Panc1 (cell line): ENCODE measurements around the gene ARMCX4.

Experiments used
- CTCF ChIP-seq: fragments of 450-650 bp; IDR thresholded peaks from 2 replicates; pipeline ENCODE4 v1.5.1; 2017; ENCODE audit warnings: mild to moderate bottlenecking
- POLR2AphosphoS5 ChIP-seq: IDR thresholded peaks from 2 replicates; pipeline ENCODE4 v1.6.1; 2012; ENCODE audit warnings: mild to moderate bottlenecking, low read depth, low read length, moderate library complexity
- TCF7L2 ChIP-seq: IDR thresholded peaks from 2 replicates; pipeline ENCODE4 v1.6.1; 2011; ENCODE audit warnings: mild to moderate bottlenecking, low read depth, low read length, inconsistent platforms

GRCh38 chrX:101485212-101485949, at the start of gene ARMCX4:
- no peak for TF ChIP-seq CTCF
- TF ChIP-seq POLR2AphosphoS5: no peak
- TF ChIP-seq TCF7L2: no peak
